Measurements from ENCODE around the gene VTN. TPM values are rescaled to one million over a fixed set of nuclear protein-coding genes. Genes with fewer than 3 reads are reported as not detected.

VTN gene
- polyA plus RNA-seq, 1 donor (not counting 4 experiments of a cell fraction or from before 2014, with no cell fraction given), result not detected

DNA sequence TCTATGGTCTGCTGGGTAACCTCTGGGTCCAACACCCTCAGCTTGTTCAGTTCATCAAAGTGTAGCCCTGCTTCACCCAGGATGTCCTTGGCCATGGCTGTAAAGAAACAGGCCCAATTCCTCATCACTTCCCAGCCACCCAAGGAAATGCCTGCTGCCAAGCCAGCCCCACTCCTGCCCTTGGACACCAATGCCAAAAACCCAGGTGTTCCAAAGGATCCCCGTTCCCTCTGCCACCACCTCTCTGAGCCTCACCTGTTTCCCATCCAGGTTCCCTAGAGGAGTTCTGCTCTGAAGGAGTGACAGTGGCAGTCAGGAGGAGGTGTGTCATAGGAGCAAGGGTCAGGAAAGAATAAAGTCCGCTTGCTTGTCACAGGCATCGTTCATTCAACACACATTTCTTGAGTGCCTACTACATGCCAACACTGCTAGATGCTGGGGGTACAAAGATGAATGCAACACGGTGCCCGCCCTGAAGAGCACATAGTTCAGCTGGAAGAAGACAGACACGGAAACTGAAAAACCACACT, 38.2 kb downstream of the VTN start:
- dilution Hi-C loops (cut with MboI; ENCODE audit: extremely low pct_ligation_motif_present, low sequenced_read_pairs), result no loop called here
- no peak overlapping the region for H3K4me2 ChIP-seq (ENCODE audit: control insufficient read depth, extremely low read depth, insufficient read depth, low read depth, low read length)
- H3K27me3 ChIP-seq (ENCODE audit: control insufficient read depth, extremely low read depth, insufficient read depth, low read length), result no peaks in the 10 kb centered on the region
- DNase-seq (ENCODE audit: low read depth, low spot score) (no peak), FAIRE-seq (no peak)
- peaks cover 4% of the 10 kb centered on the region for H4K20me1 ChIP-seq (ENCODE audit: control insufficient read depth, extremely low read depth, insufficient read depth, low read length)
- peaks cover 9 to 14% of the 10 kb centered on the region in 2 experiments for H3K36me3 ChIP-seq (ENCODE audit: control insufficient read depth in 2 of 2, extremely low read depth in 1 of 2, insufficient read depth in 2 of 2, low read length in 2 of 2)
- peaks cover 26% of the 10 kb centered on the region for H3K79me2 ChIP-seq (ENCODE audit: control insufficient read depth, insufficient read depth, low read length)
- no peak overlapping the region for H3K9ac ChIP-seq (ENCODE audit: control insufficient read depth, extremely low read depth, insufficient read depth, low read length)
- no peak overlapping the region for H2AFZ ChIP-seq (ENCODE audit: control insufficient read depth, low read length)
- peaks cover 19% of the 10 kb centered on the region for H3K4me1 ChIP-seq (ENCODE audit: control insufficient read depth, extremely low read depth, insufficient read depth, low read length)
- H3K27ac ChIP-seq (ENCODE audit: control insufficient read depth, insufficient read depth, low read length), result no peak overlapping the region
- TF ChIP-seq, protein P1, sequence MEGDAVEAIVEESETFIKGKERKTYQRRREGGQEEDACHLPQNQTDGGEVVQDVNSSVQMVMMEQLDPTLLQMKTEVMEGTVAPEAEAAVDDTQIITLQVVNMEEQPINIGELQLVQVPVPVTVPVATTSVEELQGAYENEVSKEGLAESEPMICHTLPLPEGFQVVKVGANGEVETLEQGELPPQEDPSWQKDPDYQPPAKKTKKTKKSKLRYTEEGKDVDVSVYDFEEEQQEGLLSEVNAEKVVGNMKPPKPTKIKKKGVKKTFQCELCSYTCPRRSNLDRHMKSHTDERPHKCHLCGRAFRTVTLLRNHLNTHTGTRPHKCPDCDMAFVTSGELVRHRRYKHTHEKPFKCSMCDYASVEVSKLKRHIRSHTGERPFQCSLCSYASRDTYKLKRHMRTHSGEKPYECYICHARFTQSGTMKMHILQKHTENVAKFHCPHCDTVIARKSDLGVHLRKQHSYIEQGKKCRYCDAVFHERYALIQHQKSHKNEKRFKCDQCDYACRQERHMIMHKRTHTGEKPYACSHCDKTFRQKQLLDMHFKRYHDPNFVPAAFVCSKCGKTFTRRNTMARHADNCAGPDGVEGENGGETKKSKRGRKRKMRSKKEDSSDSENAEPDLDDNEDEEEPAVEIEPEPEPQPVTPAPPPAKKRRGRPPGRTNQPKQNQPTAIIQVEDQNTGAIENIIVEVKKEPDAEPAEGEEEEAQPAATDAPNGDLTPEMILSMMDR (optimal IDR thresholded peaks at IDR 0.05 in 1 of 3, IDR thresholded peaks at IDR 0.05 in 1 of 3, conservative IDR thresholded peaks at IDR 0.05 in 1 of 3; ENCODE audit: extremely low read depth in 1 of 3, insufficient read depth in 2 of 3, low read length in 3 of 3), result no peak
- TF ChIP-seq EZH2 (IDR thresholded peaks at IDR 0.05; ENCODE audit: low read length), result no peak
- no peaks in the 10 kb centered on the region for H3K9me3 ChIP-seq (ENCODE audit: control insufficient read depth, low read depth, low read length)
- peaks cover 2% of the 10 kb centered on the region for H3K9me1 ChIP-seq (ENCODE audit: control insufficient read depth, extremely low read depth, insufficient read depth, low read length)
- H3K4me3 ChIP-seq (ENCODE audit: control insufficient read depth in 2 of 3, extremely low read depth in 1 of 3, insufficient read depth in 2 of 3, low read depth in 1 of 3, low read length in 3 of 3), result no peak overlapping the region

DNA sequence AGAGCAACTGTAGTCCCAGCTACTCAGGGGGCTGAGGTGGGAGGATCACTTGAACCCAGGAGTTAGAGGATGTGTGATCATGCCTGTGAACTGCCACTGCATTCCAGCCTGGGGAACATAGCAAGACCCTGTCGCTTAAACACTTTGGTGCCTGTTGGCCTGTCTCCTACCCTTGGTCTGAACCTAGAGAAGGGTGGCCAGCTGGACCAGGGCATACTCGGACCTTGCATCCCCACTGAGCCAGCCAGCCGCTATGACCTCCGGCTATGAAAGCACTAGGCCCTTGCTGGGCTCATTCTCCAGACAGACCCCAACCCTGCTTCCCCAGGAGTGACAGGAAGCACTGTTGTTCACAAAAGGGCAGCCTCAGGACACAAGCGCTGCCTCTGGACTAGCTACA, 39.4 kb downstream of the VTN start:
- Histone ChIP-seq H3K36me3 (ENCODE audit: control insufficient read depth in 2 of 2, extremely low read depth in 1 of 2, insufficient read depth in 2 of 2, low read length in 2 of 2) (peaks cover 9 to 14% of the 10 kb centered on the region in 2 experiments), H3K79me2 (ENCODE audit: control insufficient read depth, insufficient read depth, low read length) (peaks cover 20% of the 10 kb centered on the region), H3K9me1 (ENCODE audit: control insufficient read depth, extremely low read depth, insufficient read depth, low read length) (peaks cover under 1% of the 10 kb centered on the region), H3K27me3 (ENCODE audit: control insufficient read depth, extremely low read depth, insufficient read depth, low read length) (no peaks in the 10 kb centered on the region), H3K9me3 (ENCODE audit: control insufficient read depth, low read depth, low read length) (no peaks in the 10 kb centered on the region), H3K4me3 (ENCODE audit: control insufficient read depth in 2 of 3, extremely low read depth in 1 of 3, insufficient read depth in 2 of 3, low read depth in 1 of 3, low read length in 3 of 3) (no peak overlapping the region), H3K9ac (ENCODE audit: control insufficient read depth, extremely low read depth, insufficient read depth, low read length) (no peak overlapping the region), H3K4me1 (ENCODE audit: control insufficient read depth, extremely low read depth, insufficient read depth, low read length) (peaks cover 24% of the 10 kb centered on the region), H2AFZ (ENCODE audit: control insufficient read depth, low read length) (no peak overlapping the region), H3K27ac (ENCODE audit: control insufficient read depth, insufficient read depth, low read length) (no peak overlapping the region), H4K20me1 (ENCODE audit: control insufficient read depth, extremely low read depth, insufficient read depth, low read length) (no peaks in the 10 kb centered on the region), H3K4me2 (ENCODE audit: control insufficient read depth, extremely low read depth, insufficient read depth, low read depth, low read length) (no peak overlapping the region)
- TF ChIP-seq EZH2 (IDR thresholded peaks at IDR 0.05; ENCODE audit: low read length), result no peak
- TF ChIP-seq, protein P1 (optimal IDR thresholded peaks at IDR 0.05 in 1 of 3, IDR thresholded peaks at IDR 0.05 in 1 of 3, conservative IDR thresholded peaks at IDR 0.05 in 1 of 3; ENCODE audit: extremely low read depth in 1 of 3, insufficient read depth in 2 of 3, low read length in 3 of 3), result no peak
- DNase-seq (ENCODE audit: low read depth, low spot score), result no peak
- dilution Hi-C loops (cut with MboI; ENCODE audit: extremely low pct_ligation_motif_present, low sequenced_read_pairs), result no loop called here
- FAIRE-seq, result no peak

All from keratinocyte (primary cell).